ENCODE results near the gene ZKSCAN5. TPM values are rescaled to one million over a fixed set of nuclear protein-coding genes. Genes with fewer than 3 reads are reported as not detected.

ZKSCAN5 gene
- total RNA-seq, 4 donors from 2014 or later = 9.6 to 11.2 (median 10.5) TPM

- TF ChIP-seq CTCF (IDR thresholded peaks at IDR 0.05) = no peak
- TF ChIP-seq POLR2A (IDR thresholded peaks at IDR 0.05; ENCODE audit: low read depth) = no peak
- TF ChIP-seq POLR2AphosphoS5 (IDR thresholded peaks at IDR 0.05) = no peak
- no peak for TF ChIP-seq EP300 (IDR thresholded peaks at IDR 0.05)
- 96% methylated on average over 12 of the region's 12 CpGs for whole genome bisulfite sequencing
- DNase-seq (ENCODE audit: extremely low spot score) = no peak
- no peak overlapping the region for H3K4me3 ChIP-seq
- no peaks in the 10 kb centered on the region for H3K27me3 ChIP-seq
- no peak overlapping the region for H3K27ac ChIP-seq (replicated peaks in 1 of 4)
- H3K4me1 ChIP-seq = no peaks in the 10 kb centered on the region
- intact Hi-C loops (cut with DNase I) = no loop called here
- H3K9me3 ChIP-seq = peaks cover 10 to 60% (median 35%) of the 10 kb centered on the region in 4 donors
- peaks cover 57 to 74% (median 70%) of the 10 kb centered on the region in 4 donors for H3K36me3 ChIP-seq
These were observed 26.9 kb downstream of the ZKSCAN5 start for GRCh38 chr7:99531354-99531765.

- Histone ChIP-seq H3K9me3 (peaks cover 10 to 51% (median 43%) of the 10 kb centered on the region in 4 donors), H3K27ac (replicated peaks in 1 of 4) (no peak overlapping the region), H3K4me1 (no peaks in the 10 kb centered on the region), H3K36me3 (peaks cover 17 to 32% (median 29%) of the 10 kb centered on the region in 4 donors), H3K27me3 (no peaks in the 10 kb centered on the region), H3K4me3 (no peak overlapping the region)
- 84% methylated on average over 2 of the region's 2 CpGs for WGBS
- intact Hi-C loops (cut with DNase I) = no loop called here
- TF ChIP-seq EP300 (IDR thresholded peaks at IDR 0.05) = no peak
- TF ChIP-seq POLR2AphosphoS5 (IDR thresholded peaks at IDR 0.05) = no peak
- no peak for TF ChIP-seq POLR2A (IDR thresholded peaks at IDR 0.05; ENCODE audit: low read depth)
- no peak for TF ChIP-seq CTCF (IDR thresholded peaks at IDR 0.05)
- DNase-seq (ENCODE audit: extremely low spot score) = no peak
These were observed 31.2 kb downstream of the ZKSCAN5 start for GRCh38 chr7:99535667-99536066.

- Histone ChIP-seq H3K4me3 (no peak overlapping the region), H3K9me3 (peaks cover 0 to 45% (median 26%) of the 10 kb centered on the region in 4 donors), H3K27me3 (no peaks in the 10 kb centered on the region), H3K4me1 (no peaks in the 10 kb centered on the region), H3K27ac (replicated peaks in 1 of 4) (no peak overlapping the region), H3K36me3 (peaks cover 0 to 9% (median 2%) of the 10 kb centered on the region in 4 donors)
- 69% methylated on average over 7 of the region's 7 CpGs for WGBS
- intact Hi-C loops (cut with DNase I) = no loop called here
- TF ChIP-seq POLR2A (IDR thresholded peaks at IDR 0.05; ENCODE audit: low read depth) = no peak
- no peak for TF ChIP-seq CTCF (IDR thresholded peaks at IDR 0.05)
- no peak for TF ChIP-seq POLR2AphosphoS5 (IDR thresholded peaks at IDR 0.05)
- no peak for TF ChIP-seq EP300 (IDR thresholded peaks at IDR 0.05)
- no peak for DNase-seq (ENCODE audit: extremely low spot score)
These were observed 34.9 kb downstream of the ZKSCAN5 start for GRCh38 chr7:99539213-99539811.

- H3K4me3 ChIP-seq = no peak overlapping the region
- TF ChIP-seq POLR2A (IDR thresholded peaks at IDR 0.05; ENCODE audit: low read depth) (no peak), CTCF (IDR thresholded peaks at IDR 0.05) (no peak), EP300 (IDR thresholded peaks at IDR 0.05) (no peak)
- no peak for DNase-seq (ENCODE audit: extremely low spot score)
These were observed 36.1 kb downstream of the ZKSCAN5 start for GRCh38 chr7:99540542-99540941.

DNA sequence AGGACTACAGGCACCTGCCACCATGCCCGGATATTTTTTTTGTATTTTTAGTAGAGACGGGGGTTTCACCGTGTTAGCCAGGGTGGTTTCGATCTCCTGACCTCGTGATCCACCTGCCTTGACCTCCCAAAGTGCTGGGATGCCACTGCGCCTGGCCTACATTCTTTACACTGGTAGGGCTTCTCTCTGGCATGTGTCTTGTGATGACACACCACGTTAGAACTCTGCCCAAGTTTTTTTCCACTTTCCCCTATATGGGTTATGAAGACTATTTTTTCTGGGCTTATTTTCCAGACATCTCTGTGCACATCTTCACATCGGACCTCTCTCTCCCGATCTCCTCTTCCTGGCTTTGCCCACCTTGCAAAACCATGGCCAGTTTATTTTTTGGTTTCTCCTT, 36.8 kb downstream of the ZKSCAN5 start:
- peaks cover 0 to 41% (median 26%) of the 10 kb centered on the region in 4 donors for H3K9me3 ChIP-seq
- 89% methylated on average over 9 of the region's 9 CpGs for WGBS
- intact Hi-C loops (cut with DNase I) = no loop called here

More at GRCh38 chr7:99540542-99540941, 36.1 kb downstream of the ZKSCAN5 start:
- Histone ChIP-seq H3K36me3 (peaks cover 0 to 9% (median 2%) of the 10 kb centered on the region in 4 donors), H3K9me3 (peaks cover 0 to 41% (median 26%) of the 10 kb centered on the region in 4 donors), H3K4me1 (no peaks in the 10 kb centered on the region), H3K27ac (replicated peaks in 1 of 4) (no peak overlapping the region), H3K27me3 (no peaks in the 10 kb centered on the region)
- 87% methylated on average over 5 of the region's 5 CpGs for WGBS
- intact Hi-C loops (cut with DNase I) = no loop called here

More for the DNA sequence above, 36.8 kb downstream of the ZKSCAN5 start:
- Histone ChIP-seq H3K27me3 (no peaks in the 10 kb centered on the region), H3K36me3 (peaks cover 0 to 9% (median 2%) of the 10 kb centered on the region in 4 donors), H3K4me3 (no peak overlapping the region), H3K4me1 (no peaks in the 10 kb centered on the region), H3K27ac (replicated peaks in 1 of 4) (no peak overlapping the region)
- no peak for DNase-seq (ENCODE audit: extremely low spot score)
- TF ChIP-seq EP300 (IDR thresholded peaks at IDR 0.05) (no peak), POLR2A (IDR thresholded peaks at IDR 0.05; ENCODE audit: low read depth) (no peak), CTCF (IDR thresholded peaks at IDR 0.05) (no peak), POLR2AphosphoS5 (IDR thresholded peaks at IDR 0.05) (no peak)

Data from esophagus muscularis mucosa (tissue), 4 donors.